MM.1S (cell line): ENCODE data around the gene REX1BD.

Experiments
- DNase-seq: peaks from one replicate; pipeline ENCODE4 v3.0.0-alpha.2; 2015
- H2AFZ ChIP-seq: fragments of 300-600 bp; sonication (generic); 2 replicates; pipeline ENCODE4 v1.6.0; 2016; ENCODE audit warnings: antibody characterized with exemption, low read length
- H3F3A ChIP-seq: fragments of 300-600 bp; sonication (generic); 2 replicates; pipeline ENCODE4 v1.6.1; 2016; ENCODE audit warnings: mild to moderate bottlenecking, antibody characterized with exemption, low read length, moderate library complexity, mixed read lengths; ENCODE audit not compliant: insufficient read depth
- H3K27ac ChIP-seq: fragments of 300-600 bp; sonication (generic); 2 replicates; pipeline ENCODE4 v1.5.1; 2016; ENCODE audit warnings: mild to moderate bottlenecking, low read length
- H3K27me3 ChIP-seq: fragments of 300-600 bp; sonication (generic); replicated peaks from 2 replicates; pipeline ENCODE4 v1.6.0; 2016; ENCODE audit warnings: low read length; ENCODE audit not compliant: insufficient read depth
- H3K36me3 ChIP-seq: fragments of 300-600 bp; sonication (generic); replicated peaks from 2 replicates; pipeline ENCODE4 v1.6.1; 2016; ENCODE audit warnings: mild to moderate bottlenecking, low read length, mixed read lengths; ENCODE audit not compliant: insufficient read depth
- H3K4me1 ChIP-seq: fragments of 300-600 bp; sonication (generic); 2 replicates; pipeline ENCODE4 v1.6.1; 2016; ENCODE audit warnings: low read length, mixed read lengths
- H3K4me2 ChIP-seq: fragments of 300-600 bp; sonication (generic); 2 replicates; pipeline ENCODE4 v1.6.0; 2016; ENCODE audit warnings: low read depth, low read length
- H3K4me3 ChIP-seq: fragments of 300-600 bp; sonication (generic); 2 replicates; pipeline ENCODE4 v1.5.1; 2016; ENCODE audit warnings: low read length, mixed read lengths
- H3K79me2 ChIP-seq: fragments of 300-600 bp; sonication (generic); 2 replicates; pipeline ENCODE4 v1.6.1; 2016; ENCODE audit warnings: mixed run types, low read length, mixed read lengths
- H3K9ac ChIP-seq: fragments of 300-600 bp; sonication (generic); 2 replicates; pipeline ENCODE4 v1.6.1; 2016; ENCODE audit warnings: low read length, mixed read lengths
- H3K9me2 ChIP-seq: fragments of 300-600 bp; sonication (generic); replicated peaks from 2 replicates; pipeline ENCODE4 v1.6.1; 2016; ENCODE audit warnings: mild to moderate bottlenecking, low read length, mixed read lengths; ENCODE audit not compliant: insufficient read depth
- H3K9me3 ChIP-seq: fragments of 300-600 bp; sonication (generic); replicated peaks from 2 replicates; pipeline ENCODE4 v1.6.1; 2016; ENCODE audit warnings: mild to moderate bottlenecking, low read length, mixed read lengths; ENCODE audit not compliant: insufficient read depth
- H4K20me1 ChIP-seq: fragments of 300-600 bp; sonication (generic); 2 replicates; pipeline ENCODE4 v1.6.1; 2016; ENCODE audit warnings: mild to moderate bottlenecking, low read length, moderate library complexity, mixed read lengths; ENCODE audit not compliant: insufficient read depth
- CTCF ChIP-seq: fragments of 300-600 bp; sonication (generic); IDR thresholded peaks from 2 replicates; pipeline ENCODE4 v1.5.1; 2016; ENCODE audit warnings: antibody characterized with exemption, low read length, mixed read lengths
- EZH2 ChIP-seq: fragments of 300-600 bp; sonication (generic); optimal IDR thresholded peaks from 2 replicates; pipeline ENCODE3; 2017; ENCODE audit warnings: low read depth, mild to moderate bottlenecking, antibody characterized with exemption, low read length, mixed read lengths
- EZH2phosphoT487 ChIP-seq: fragments of 300-600 bp; sonication (generic); IDR thresholded peaks from 2 replicates; pipeline ENCODE4 v1.6.1; 2018; ENCODE audit warnings: antibody characterized with exemption, low read length

REX1BD gene

GRCh38 chr19:18633321-18633720 is 44.7 kb downstream of the REX1BD start:
- peak; percentile 55 for DNase-seq
- Histone ChIP-seq H4K20me1 (no peaks in the 10 kb centered on the region), H3F3A (no peaks in the 10 kb centered on the region), H3K4me2 (no peak overlapping the region), H3K9me3 (no peaks in the 10 kb centered on the region), H3K4me3 (no peak overlapping the region), H3K9ac (no peak overlapping the region), H3K27me3 (peaks cover 9% of the 10 kb centered on the region), H3K36me3 (no peaks in the 10 kb centered on the region), H3K4me1 (peaks cover 22% of the 10 kb centered on the region), H3K9me2 (no peaks in the 10 kb centered on the region), H2AFZ (no peak overlapping the region), H3K79me2 (peaks cover 15% of the 10 kb centered on the region), H3K27ac (no peak overlapping the region)
- TF ChIP-seq CTCF (no peak), EZH2phosphoT487 (no peak), EZH2 (no peak)

GRCh38 chr19:18634612-18635297 is 46.2 kb downstream of the REX1BD start:
- Histone ChIP-seq H3F3A (no peaks in the 10 kb centered on the region), H2AFZ (no peak overlapping the region), H3K4me1 (peaks cover 23% of the 10 kb centered on the region), H3K9me2 (no peaks in the 10 kb centered on the region), H3K36me3 (no peaks in the 10 kb centered on the region), H3K9ac (no peak overlapping the region), H3K79me2 (peaks cover 23% of the 10 kb centered on the region), H3K27ac (no peak overlapping the region), H4K20me1 (no peaks in the 10 kb centered on the region), H3K27me3 (no peaks in the 10 kb centered on the region), H3K4me3 (no peak overlapping the region), H3K4me2 (no peak overlapping the region), H3K9me3 (no peaks in the 10 kb centered on the region)
- no peak for DNase-seq
- no peak for TF ChIP-seq EZH2phosphoT487
- TF ChIP-seq EZH2, result no peak
- TF ChIP-seq CTCF, result no peak

- no peak overlapping the region for H3K9ac ChIP-seq
- H3K79me2 ChIP-seq, result peaks cover 32% of the 10 kb centered on the region
- H3K9me3 ChIP-seq, result no peaks in the 10 kb centered on the region
- H3K36me3 ChIP-seq, result no peaks in the 10 kb centered on the region
- DNase-seq, result no peak
- no peak overlapping the region for H2AFZ ChIP-seq
- H3K9me2 ChIP-seq, result no peaks in the 10 kb centered on the region
- TF ChIP-seq CTCF, result no peak
- no peak for TF ChIP-seq EZH2phosphoT487
- TF ChIP-seq EZH2, result no peak
- no peaks in the 10 kb centered on the region for H4K20me1 ChIP-seq
- peaks cover 23% of the 10 kb centered on the region for H3K4me1 ChIP-seq
- no peak overlapping the region for H3K27ac ChIP-seq
- H3F3A ChIP-seq, result no peaks in the 10 kb centered on the region
- no peaks in the 10 kb centered on the region for H3K27me3 ChIP-seq
- no peak overlapping the region for H3K4me2 ChIP-seq
- H3K4me3 ChIP-seq, result no peak overlapping the region
Observed at GRCh38 chr19:18635831-18636182, 47.2 kb downstream of the REX1BD start.
